H1 (cell line): ENCODE data around the gene GMPR2. TPM values are rescaled to one million over a fixed set of nuclear protein-coding genes. Genes with fewer than 3 reads are reported as not detected.

Experiments used
- CEBPB ChIP-seq: IDR thresholded peaks from 2 replicates; pipeline ENCODE4 v1.6.1; 2012; ENCODE audit warnings: low read depth, low read length
- EP300 ChIP-seq, 2 experiments: IDR thresholded peaks; 1 replicate in 1 of 2; 2 replicates in 1 of 2; pipeline ENCODE4 v1.6.1; 2011 to 2012; ENCODE audit warnings: low read depth in 2 of 2, low read length in 2 of 2, mild to moderate bottlenecking in 2 of 2, borderline replicate concordance in 1 of 2, inconsistent platforms in 1 of 2, moderate library complexity in 1 of 2
- HDAC2 ChIP-seq, 2 experiments: fragments of 300-600 bp in 1 of 2; sonication (generic) in 1 of 2; IDR thresholded peaks; 2 replicates each; pipeline ENCODE4 v1.6.1; 2011 to 2012; ENCODE audit warnings: low read depth in 2 of 2, low read length in 2 of 2, mild to moderate bottlenecking in 2 of 2, moderate library complexity in 2 of 2, borderline replicate concordance in 1 of 2, inconsistent platforms in 1 of 2
- SRF ChIP-seq: IDR thresholded peaks from 2 replicates; pipeline ENCODE4 v1.6.1; 2011; ENCODE audit warnings: mild to moderate bottlenecking, low read depth, low read length, moderate library complexity
- polyA plus RNA-seq, 7 experiments: library from polyadenylated mRNA; depleted of rRNA in 3 of 7; stranded (reverse) in 5 of 7; unstranded in 2 of 7; fragments of >200 nt in 5 of 7; fragments of 200-250 nt in 2 of 7; gene quantifications; 1 replicate in 5 of 7; 2 replicates in 1 of 7; 4 replicates in 1 of 7; pipeline versions ENCODE4 v1.2.1 to v1.2.3, GENCODE V29; 2011 to 2013; ENCODE audit warnings: missing spikeins in 2 of 7, mixed read lengths in 2 of 7
- total RNA-seq: library from RNA; stranded (reverse); fragmentation: NEBNext Ultra II Directional; extraction: Animal tissue kit (Norgen Biotek cat#: 25700); gene quantifications from 2 replicates; pipeline ENCODE4 v1.2.1, GENCODE V29; 2021
- TF ChIP-seq, protein P1 (sequence below): fragments of 300-600 bp; sonication (generic); IDR thresholded peaks from 2 replicates; pipeline ENCODE4 v1.7.1; 2012; ENCODE audit warnings: low read length, moderate library complexity, mild to moderate bottlenecking, inconsistent platforms; ENCODE audit not compliant: insufficient replicate concordance
- TF ChIP-seq, protein P2 (sequence below), 3 experiments: IDR thresholded peaks; 1 replicate in 2 of 3; 2 replicates in 1 of 3; pipeline versions ENCODE4 v1.5.1 to v1.6.1; 2011; ENCODE audit warnings: low read length in 3 of 3, mild to moderate bottlenecking in 3 of 3, inconsistent platforms in 2 of 3, low read depth in 1 of 3, moderate library complexity in 1 of 3; ENCODE audit not compliant: insufficient read depth in 1 of 3; ENCODE audit errors: control extremely low read depth in 1 of 3

Gene GMPR2
- total and polyA plus RNA-seq, 2 of the 8 experiments (the other 6 are each of a cell fraction or from before 2014, with no cell fraction given): 61.6 to 85.3 TPM

DNA sequence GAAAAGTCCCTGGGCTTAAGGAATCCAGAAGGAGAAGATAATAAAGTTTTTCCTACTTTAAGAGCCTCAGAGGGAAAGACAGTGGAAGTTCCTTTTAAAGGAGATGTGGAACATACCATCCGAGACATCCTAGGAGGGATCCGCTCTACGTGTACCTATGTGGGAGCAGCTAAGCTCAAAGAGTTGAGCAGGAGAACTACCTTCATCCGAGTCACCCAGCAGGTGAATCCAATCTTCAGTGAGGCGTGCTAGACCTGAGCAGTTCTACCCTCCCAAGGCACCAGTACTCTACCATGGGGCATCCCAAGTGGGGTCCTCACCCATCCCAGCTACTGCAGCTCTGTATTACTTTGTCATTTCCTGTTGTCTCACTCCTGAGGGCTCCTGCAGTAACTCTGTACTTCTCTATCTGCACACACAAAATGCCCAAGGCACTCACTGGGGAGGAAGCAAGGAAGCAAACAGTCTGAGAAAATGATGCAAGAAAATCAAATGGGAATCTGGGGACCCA lies 5.9 kb downstream of the GMPR2 start (continued):
- TF ChIP-seq, protein P1, sequence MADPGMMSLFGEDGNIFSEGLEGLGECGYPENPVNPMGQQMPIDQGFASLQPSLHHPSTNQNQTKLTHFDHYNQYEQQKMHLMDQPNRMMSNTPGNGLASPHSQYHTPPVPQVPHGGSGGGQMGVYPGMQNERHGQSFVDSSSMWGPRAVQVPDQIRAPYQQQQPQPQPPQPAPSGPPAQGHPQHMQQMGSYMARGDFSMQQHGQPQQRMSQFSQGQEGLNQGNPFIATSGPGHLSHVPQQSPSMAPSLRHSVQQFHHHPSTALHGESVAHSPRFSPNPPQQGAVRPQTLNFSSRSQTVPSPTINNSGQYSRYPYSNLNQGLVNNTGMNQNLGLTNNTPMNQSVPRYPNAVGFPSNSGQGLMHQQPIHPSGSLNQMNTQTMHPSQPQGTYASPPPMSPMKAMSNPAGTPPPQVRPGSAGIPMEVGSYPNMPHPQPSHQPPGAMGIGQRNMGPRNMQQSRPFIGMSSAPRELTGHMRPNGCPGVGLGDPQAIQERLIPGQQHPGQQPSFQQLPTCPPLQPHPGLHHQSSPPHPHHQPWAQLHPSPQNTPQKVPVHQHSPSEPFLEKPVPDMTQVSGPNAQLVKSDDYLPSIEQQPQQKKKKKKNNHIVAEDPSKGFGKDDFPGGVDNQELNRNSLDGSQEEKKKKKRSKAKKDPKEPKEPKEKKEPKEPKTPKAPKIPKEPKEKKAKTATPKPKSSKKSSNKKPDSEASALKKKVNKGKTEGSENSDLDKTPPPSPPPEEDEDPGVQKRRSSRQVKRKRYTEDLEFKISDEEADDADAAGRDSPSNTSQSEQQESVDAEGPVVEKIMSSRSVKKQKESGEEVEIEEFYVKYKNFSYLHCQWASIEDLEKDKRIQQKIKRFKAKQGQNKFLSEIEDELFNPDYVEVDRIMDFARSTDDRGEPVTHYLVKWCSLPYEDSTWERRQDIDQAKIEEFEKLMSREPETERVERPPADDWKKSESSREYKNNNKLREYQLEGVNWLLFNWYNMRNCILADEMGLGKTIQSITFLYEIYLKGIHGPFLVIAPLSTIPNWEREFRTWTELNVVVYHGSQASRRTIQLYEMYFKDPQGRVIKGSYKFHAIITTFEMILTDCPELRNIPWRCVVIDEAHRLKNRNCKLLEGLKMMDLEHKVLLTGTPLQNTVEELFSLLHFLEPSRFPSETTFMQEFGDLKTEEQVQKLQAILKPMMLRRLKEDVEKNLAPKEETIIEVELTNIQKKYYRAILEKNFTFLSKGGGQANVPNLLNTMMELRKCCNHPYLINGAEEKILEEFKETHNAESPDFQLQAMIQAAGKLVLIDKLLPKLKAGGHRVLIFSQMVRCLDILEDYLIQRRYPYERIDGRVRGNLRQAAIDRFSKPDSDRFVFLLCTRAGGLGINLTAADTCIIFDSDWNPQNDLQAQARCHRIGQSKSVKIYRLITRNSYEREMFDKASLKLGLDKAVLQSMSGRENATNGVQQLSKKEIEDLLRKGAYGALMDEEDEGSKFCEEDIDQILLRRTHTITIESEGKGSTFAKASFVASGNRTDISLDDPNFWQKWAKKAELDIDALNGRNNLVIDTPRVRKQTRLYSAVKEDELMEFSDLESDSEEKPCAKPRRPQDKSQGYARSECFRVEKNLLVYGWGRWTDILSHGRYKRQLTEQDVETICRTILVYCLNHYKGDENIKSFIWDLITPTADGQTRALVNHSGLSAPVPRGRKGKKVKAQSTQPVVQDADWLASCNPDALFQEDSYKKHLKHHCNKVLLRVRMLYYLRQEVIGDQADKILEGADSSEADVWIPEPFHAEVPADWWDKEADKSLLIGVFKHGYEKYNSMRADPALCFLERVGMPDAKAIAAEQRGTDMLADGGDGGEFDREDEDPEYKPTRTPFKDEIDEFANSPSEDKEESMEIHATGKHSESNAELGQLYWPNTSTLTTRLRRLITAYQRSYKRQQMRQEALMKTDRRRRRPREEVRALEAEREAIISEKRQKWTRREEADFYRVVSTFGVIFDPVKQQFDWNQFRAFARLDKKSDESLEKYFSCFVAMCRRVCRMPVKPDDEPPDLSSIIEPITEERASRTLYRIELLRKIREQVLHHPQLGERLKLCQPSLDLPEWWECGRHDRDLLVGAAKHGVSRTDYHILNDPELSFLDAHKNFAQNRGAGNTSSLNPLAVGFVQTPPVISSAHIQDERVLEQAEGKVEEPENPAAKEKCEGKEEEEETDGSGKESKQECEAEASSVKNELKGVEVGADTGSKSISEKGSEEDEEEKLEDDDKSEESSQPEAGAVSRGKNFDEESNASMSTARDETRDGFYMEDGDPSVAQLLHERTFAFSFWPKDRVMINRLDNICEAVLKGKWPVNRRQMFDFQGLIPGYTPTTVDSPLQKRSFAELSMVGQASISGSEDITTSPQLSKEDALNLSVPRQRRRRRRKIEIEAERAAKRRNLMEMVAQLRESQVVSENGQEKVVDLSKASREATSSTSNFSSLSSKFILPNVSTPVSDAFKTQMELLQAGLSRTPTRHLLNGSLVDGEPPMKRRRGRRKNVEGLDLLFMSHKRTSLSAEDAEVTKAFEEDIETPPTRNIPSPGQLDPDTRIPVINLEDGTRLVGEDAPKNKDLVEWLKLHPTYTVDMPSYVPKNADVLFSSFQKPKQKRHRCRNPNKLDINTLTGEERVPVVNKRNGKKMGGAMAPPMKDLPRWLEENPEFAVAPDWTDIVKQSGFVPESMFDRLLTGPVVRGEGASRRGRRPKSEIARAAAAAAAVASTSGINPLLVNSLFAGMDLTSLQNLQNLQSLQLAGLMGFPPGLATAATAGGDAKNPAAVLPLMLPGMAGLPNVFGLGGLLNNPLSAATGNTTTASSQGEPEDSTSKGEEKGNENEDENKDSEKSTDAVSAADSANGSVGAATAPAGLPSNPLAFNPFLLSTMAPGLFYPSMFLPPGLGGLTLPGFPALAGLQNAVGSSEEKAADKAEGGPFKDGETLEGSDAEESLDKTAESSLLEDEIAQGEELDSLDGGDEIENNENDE: no peak
- TF ChIP-seq, protein P2, sequence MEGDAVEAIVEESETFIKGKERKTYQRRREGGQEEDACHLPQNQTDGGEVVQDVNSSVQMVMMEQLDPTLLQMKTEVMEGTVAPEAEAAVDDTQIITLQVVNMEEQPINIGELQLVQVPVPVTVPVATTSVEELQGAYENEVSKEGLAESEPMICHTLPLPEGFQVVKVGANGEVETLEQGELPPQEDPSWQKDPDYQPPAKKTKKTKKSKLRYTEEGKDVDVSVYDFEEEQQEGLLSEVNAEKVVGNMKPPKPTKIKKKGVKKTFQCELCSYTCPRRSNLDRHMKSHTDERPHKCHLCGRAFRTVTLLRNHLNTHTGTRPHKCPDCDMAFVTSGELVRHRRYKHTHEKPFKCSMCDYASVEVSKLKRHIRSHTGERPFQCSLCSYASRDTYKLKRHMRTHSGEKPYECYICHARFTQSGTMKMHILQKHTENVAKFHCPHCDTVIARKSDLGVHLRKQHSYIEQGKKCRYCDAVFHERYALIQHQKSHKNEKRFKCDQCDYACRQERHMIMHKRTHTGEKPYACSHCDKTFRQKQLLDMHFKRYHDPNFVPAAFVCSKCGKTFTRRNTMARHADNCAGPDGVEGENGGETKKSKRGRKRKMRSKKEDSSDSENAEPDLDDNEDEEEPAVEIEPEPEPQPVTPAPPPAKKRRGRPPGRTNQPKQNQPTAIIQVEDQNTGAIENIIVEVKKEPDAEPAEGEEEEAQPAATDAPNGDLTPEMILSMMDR (IDR thresholded peaks at IDR 0.05; ENCODE audit: control extremely low read depth in 1 of 3, insufficient read depth in 1 of 3, low read depth in 1 of 3, low read length in 3 of 3): no peak
- TF ChIP-seq EP300 (IDR thresholded peaks at IDR 0.05; ENCODE audit: borderline replicate concordance in 1 of 2, low read depth in 2 of 2, low read length in 2 of 2) (no peak), SRF (no peak), CEBPB (no peak), HDAC2 (IDR thresholded peaks at IDR 0.05; ENCODE audit: borderline replicate concordance in 1 of 2, low read depth in 2 of 2, low read length in 2 of 2) (no peak)
